GM23338 (cell line): ENCODE data around the gene GALNT7. TPM values are rescaled to one million over a fixed set of nuclear protein-coding genes. Genes with fewer than 3 reads are reported as not detected.

Source experiments
- ATAC-seq: fragments of 200-7000 bp; cut with Tn5 transposase; 3 replicates; pipeline ENCODE4 v1.9.1; 2020
- DNase-seq: peaks from one replicate; pipeline ENCODE4 v3.0.0-alpha.2; 2015; ENCODE audit warnings: low spot score
- H2AFZ ChIP-seq: fragments of 200-600 bp; sonication (generic); 2 replicates; pipeline ENCODE4 v1.8.0; 2016; ENCODE audit warnings: antibody characterized with exemption, mild to moderate bottlenecking, moderate library complexity
- H3F3A ChIP-seq: fragments of 200-600 bp; sonication (generic); replicated peaks from 2 replicates; pipeline ENCODE4 v1.8.0; 2017; ENCODE audit warnings: antibody characterized with exemption, mixed run types, low read depth
- H3K27ac ChIP-seq: fragments of 200-600 bp; sonication (generic); 2 replicates; pipeline ENCODE4 v1.6.1; 2016; ENCODE audit warnings: low read depth
- H3K27me3 ChIP-seq: fragments of 200-600 bp; sonication (generic); 2 replicates; pipeline ENCODE4 v1.8.0; 2016; ENCODE audit warnings: mild to moderate bottlenecking, mixed run types, moderate library complexity; ENCODE audit not compliant: insufficient read depth
- H3K36me3 ChIP-seq: fragments of 200-600 bp; sonication (generic); 2 replicates; pipeline ENCODE4 v1.8.0; 2016; ENCODE audit warnings: mild to moderate bottlenecking; ENCODE audit not compliant: insufficient read depth
- H3K4me1 ChIP-seq: fragments of 200-600 bp; sonication (generic); 2 replicates; pipeline ENCODE4 v1.8.0; 2016; ENCODE audit warnings: mild to moderate bottlenecking, moderate library complexity; ENCODE audit not compliant: insufficient read depth
- H3K4me2 ChIP-seq: fragments of 200-600 bp; sonication (generic); 2 replicates; pipeline ENCODE4 v1.7.1; 2017; ENCODE audit warnings: mixed run types
- H3K4me3 ChIP-seq: fragments of 200-600 bp; sonication (generic); 2 replicates; pipeline ENCODE4 v1.6.1; 2016; ENCODE audit warnings: mixed run types
- H3K79me2 ChIP-seq: fragments of 200-600 bp; sonication (generic); replicated peaks from 2 replicates; pipeline ENCODE4 v1.8.0; 2017; ENCODE audit warnings: mild to moderate bottlenecking; ENCODE audit not compliant: insufficient read depth
- H3K9me2 ChIP-seq: fragments of 200-600 bp; sonication (generic); 2 replicates; pipeline ENCODE4 v1.8.0; 2017; ENCODE audit not compliant: insufficient read depth
- H4K20me1 ChIP-seq: fragments of 200-600 bp; sonication (generic); replicated peaks from 2 replicates; pipeline ENCODE4 v1.8.0; 2017; ENCODE audit warnings: mild to moderate bottlenecking; ENCODE audit not compliant: insufficient read depth
- H3K27ac Mint-ChIP-seq: 2 replicates; pipeline ENCODE4 v1.8.0; 2020; ENCODE audit warnings: inconsistent platforms, mild to moderate bottlenecking, moderate library complexity, mixed read lengths
- H3K27me3 Mint-ChIP-seq: 3 replicates; pipeline ENCODE4 v1.8.0; 2022; ENCODE audit warnings: low read depth, mild to moderate bottlenecking, moderate library complexity, mixed read lengths, inconsistent platforms; ENCODE audit not compliant: insufficient read depth, poor library complexity
- H3K36me3 Mint-ChIP-seq: 3 replicates; pipeline ENCODE4 v1.8.0; 2021; ENCODE audit warnings: low read depth, mild to moderate bottlenecking, inconsistent platforms, moderate library complexity, mixed read lengths
- H3K4me1 Mint-ChIP-seq: 3 replicates; pipeline ENCODE4 v1.8.0; 2020; ENCODE audit warnings: mild to moderate bottlenecking, inconsistent platforms, mixed read lengths
- H3K4me3 Mint-ChIP-seq: 3 replicates; pipeline ENCODE4 v1.8.0; 2021; ENCODE audit warnings: moderate library complexity, mild to moderate bottlenecking, inconsistent platforms, mixed read lengths
- H3K9me3 Mint-ChIP-seq: 3 replicates; pipeline ENCODE4 v1.8.0; 2020; ENCODE audit warnings: moderate library complexity, mild to moderate bottlenecking, inconsistent platforms, mixed read lengths
- CTCF ChIP-seq, 2 experiments: fragments of 200-600 bp in 1 of 2; sonication (generic) in 1 of 2; conservative IDR thresholded peaks; 2 replicates each; pipeline versions ENCODE4 v1.5.1 to v1.6.1; 2016 to 2017; ENCODE audit warnings: antibody characterized with exemption in 2 of 2, low read depth in 2 of 2, mild to moderate bottlenecking in 2 of 2, moderate library complexity in 1 of 2
- ETS1 ChIP-seq: IDR thresholded peaks from 2 replicates; pipeline ENCODE4 v1.6.1; 2016; ENCODE audit warnings: antibody characterized with exemption
- EZH2 ChIP-seq: fragments of 200-600 bp; sonication (generic); IDR thresholded peaks from one replicate; pipeline ENCODE4 v1.8.0; 2017; ENCODE audit warnings: antibody characterized with exemption, mild to moderate bottlenecking, low read depth; ENCODE audit not compliant: unreplicated experiment
- EZH2phosphoT487 ChIP-seq: fragments of 200-600 bp; sonication (generic); IDR thresholded peaks from one replicate; pipeline ENCODE4 v1.8.1; 2018; ENCODE audit warnings: antibody characterized with exemption; ENCODE audit not compliant: unreplicated experiment
- JUNB ChIP-seq: IDR thresholded peaks from one replicate; pipeline ENCODE4 v1.6.1; 2016; ENCODE audit warnings: antibody characterized with exemption; ENCODE audit not compliant: unreplicated experiment
- NANOG ChIP-seq: IDR thresholded peaks from 2 replicates; pipeline ENCODE4 v1.6.1; 2016; ENCODE audit warnings: antibody characterized with exemption, borderline replicate concordance
- POLR2AphosphoS5 ChIP-seq: IDR thresholded peaks from 2 replicates; pipeline ENCODE4 v1.6.1; 2016; ENCODE audit warnings: antibody characterized with exemption, low read depth
- REST ChIP-seq: IDR thresholded peaks from one replicate; pipeline ENCODE4 v1.6.1; 2018; ENCODE audit warnings: antibody characterized with exemption; ENCODE audit not compliant: unreplicated experiment
- ZNF331 ChIP-seq: fragments of 250-450 bp; sonication (Bioruptor Pico); IDR thresholded peaks from 2 replicates; pipeline ENCODE4 v1.5.0; 2020; ENCODE audit warnings: low read depth, mild to moderate bottlenecking, moderate library complexity
- polyA plus RNA-seq: library from polyadenylated mRNA; unstranded; fragments of >200 nt; fragmentation: Nextera tagmentation; extraction: Ambion mirVana; gene quantifications from 2 replicates; pipeline ENCODE4 v1.2.1, GENCODE V29; 2016
- total RNA-seq: library from RNA; depleted of rRNA; stranded (reverse); fragments of >200 nt; shearing (Covaris generic); gene quantifications from 2 replicates; pipeline ENCODE4 v1.2.3, GENCODE V29; 2014

Gene GALNT7
- total and polyA plus RNA-seq, 2 experiments from 2014 or later, result 31.8 to 72.2 TPM

- TF ChIP-seq CTCF (conservative IDR thresholded peaks at IDR 0.05; ENCODE audit: low read depth in 2 of 2) (no peak), JUNB (no peak), EZH2 (no peak), EZH2phosphoT487 (no peak), ZNF331 (CRISPR knock-in tag) (no peak), POLR2AphosphoS5 (no peak), NANOG (no peak), ETS1 (no peak)
Observed at GRCh38 chr4:173291899-173292298, 123.3 kb downstream of the GALNT7 start (continued).

GRCh38 chr4:173293663-173294062 is 125.1 kb downstream of the GALNT7 start:
- no peak overlapping the region for H3K27ac Mint-ChIP-seq
- H3F3A ChIP-seq, result no peaks in the 10 kb centered on the region
- H3K27ac ChIP-seq, result no peak overlapping the region
- H3K9me3 Mint-ChIP-seq, result no peaks in the 10 kb centered on the region; the same call in 2 of the 3 replicates
- no peaks in the 10 kb centered on the region for H3K27me3 ChIP-seq
- H3K4me1 ChIP-seq, result no peaks in the 10 kb centered on the region
- no peak overlapping the region for H3K4me2 ChIP-seq
- peaks cover 9% of the 10 kb centered on the region; the same call in 2 of the 3 replicates for H3K36me3 Mint-ChIP-seq
- H3K27me3 Mint-ChIP-seq, result no peaks in the 10 kb centered on the region
- TF ChIP-seq ZNF331 (CRISPR knock-in tag) (no peak), REST (no peak), EZH2phosphoT487 (no peak), NANOG (no peak), EZH2 (no peak), ETS1 (no peak), CTCF (conservative IDR thresholded peaks at IDR 0.05; ENCODE audit: low read depth in 2 of 2) (no peak), POLR2AphosphoS5 (no peak)
- no peaks in the 10 kb centered on the region for H3K9me2 ChIP-seq
- H4K20me1 ChIP-seq, result 0 out of 2 replicates have a peak, but pooled peaks cover 4% of the 10 kb centered on the region
- H3K4me3 Mint-ChIP-seq, result no peak overlapping the region
- H3K4me1 Mint-ChIP-seq, result peaks cover 7% of the 10 kb centered on the region; the same call in 2 of the 3 replicates
- no peak for DNase-seq
- H2AFZ ChIP-seq, result no peak overlapping the region
- H3K4me3 ChIP-seq, result no peak overlapping the region
- H3K79me2 ChIP-seq, result peaks cover 26% of the 10 kb centered on the region
- peak; percentile 64 for ATAC-seq
- no peaks in the 10 kb centered on the region for H3K36me3 ChIP-seq
